Neuronal stem cell (in vitro differentiated cells): ENCODE data around the gene ZNF628.
A peak's percentile ranks its signal among the peaks of the same experiment; 100 is the strongest.
"Not testable (repeated sequence)": the region's sequence is repeated elsewhere in the genome, so short reads cannot be mapped to it uniquely, and the experiment has no call there.

Experiments used
- DNase-seq: peaks from one replicate; pipeline ENCODE4 v3.0.0-alpha.2; 2013; ENCODE audit warnings: low spot score
- H2AFZ ChIP-seq: one replicate; pipeline ENCODE4 v1.6.1; 2013; ENCODE audit warnings: mild to moderate bottlenecking, low read length, inconsistent platforms
- H2AK5ac ChIP-seq: 2 replicates; pipeline ENCODE4 v1.6.1; 2013; ENCODE audit warnings: low read depth, mild to moderate bottlenecking, inconsistent platforms, low read length, moderate library complexity, mixed read lengths
- H2BK120ac ChIP-seq: 2 replicates; pipeline ENCODE4 v1.6.1; 2013; ENCODE audit warnings: low read depth, mild to moderate bottlenecking, inconsistent platforms, low read length, moderate library complexity, mixed read lengths
- H2BK12ac ChIP-seq: one replicate; pipeline ENCODE4 v1.6.1; 2013; ENCODE audit warnings: low read length, inconsistent platforms
- H2BK15ac ChIP-seq: 2 replicates; pipeline ENCODE4 v1.6.1; 2013; ENCODE audit warnings: mild to moderate bottlenecking, low read length, inconsistent platforms, mixed read lengths
- H2BK5ac ChIP-seq: one replicate; pipeline ENCODE4 v1.6.1; 2013; ENCODE audit warnings: inconsistent platforms, mild to moderate bottlenecking, low read length, moderate library complexity
- H3K14ac ChIP-seq: one replicate; pipeline ENCODE4 v1.6.1; 2013; ENCODE audit warnings: low read length, inconsistent platforms
- H3K18ac ChIP-seq: 2 replicates; pipeline ENCODE4 v1.6.1; 2013; ENCODE audit warnings: low read length, inconsistent platforms
- H3K23ac ChIP-seq: 2 replicates; pipeline ENCODE4 v1.6.1; 2013; ENCODE audit warnings: low read depth, mild to moderate bottlenecking, mixed read lengths, low read length, inconsistent platforms; ENCODE audit not compliant: poor library complexity
- H3K27ac ChIP-seq: replicated peaks from 3 replicates; pipeline ENCODE4 v1.5.1; 2013; ENCODE audit warnings: low read length, inconsistent platforms
- H3K27me3 ChIP-seq, 3 experiments: 2 replicates each; pipeline ENCODE4 v1.6.1; 2013; ENCODE audit warnings: low read length in 3 of 3, mild to moderate bottlenecking in 2 of 3, inconsistent platforms in 1 of 3, low read depth in 1 of 3, mixed read lengths in 1 of 3, moderate library complexity in 1 of 3; ENCODE audit not compliant: control insufficient read depth in 3 of 3, insufficient read depth in 3 of 3
- H3K36me3 ChIP-seq, 2 donors: replicated peaks in 1 of 2; 2 replicates each; pipeline ENCODE4 v1.6.1; 2013; ENCODE audit warnings: low read length in 2 of 2; ENCODE audit not compliant: control insufficient read depth in 2 of 2, insufficient read depth in 2 of 2
- H3K4ac ChIP-seq: 2 replicates; pipeline ENCODE4 v1.6.1; 2013; ENCODE audit warnings: inconsistent platforms, mild to moderate bottlenecking, low read length, moderate library complexity
- H3K4me1 ChIP-seq, 2 donors: 1 replicate in 1 of 2; 2 replicates in 1 of 2; pipeline ENCODE4 v1.6.1; 2013; ENCODE audit warnings: low read length in 2 of 2, low read depth in 1 of 2; ENCODE audit not compliant: control insufficient read depth in 2 of 2, insufficient read depth in 1 of 2
- H3K4me2 ChIP-seq: one replicate; pipeline ENCODE4 v1.6.1; 2013; ENCODE audit warnings: mild to moderate bottlenecking, low read length, inconsistent platforms; ENCODE audit not compliant: insufficient read depth, poor library complexity, severe bottlenecking
- H3K4me3 ChIP-seq, 2 donors: 2 replicates each; pipeline ENCODE4 v1.5.1; 2013; ENCODE audit warnings: low read length in 2 of 2, mild to moderate bottlenecking in 2 of 2, inconsistent platforms in 1 of 2, moderate library complexity in 1 of 2
- H3K79me1 ChIP-seq: one replicate; pipeline ENCODE4 v1.6.1; 2013; ENCODE audit warnings: low read depth, mild to moderate bottlenecking, inconsistent platforms, low read length, moderate library complexity
- H3K9ac ChIP-seq: one replicate; pipeline ENCODE4 v1.6.1; 2013; ENCODE audit warnings: mild to moderate bottlenecking, low read depth, low read length, inconsistent platforms; ENCODE audit not compliant: poor library complexity
- H3K9me3 ChIP-seq, 2 donors: replicated peaks in 1 of 2; 2 replicates each; pipeline versions ENCODE3 to v1.6.1; 2013; ENCODE audit warnings: low read length in 2 of 2, mild to moderate bottlenecking in 2 of 2, inconsistent platforms in 1 of 2, low read depth in 1 of 2, mixed read lengths in 1 of 2, moderate library complexity in 1 of 2; ENCODE audit not compliant: control insufficient read depth in 2 of 2, insufficient read depth in 1 of 2
- H4K8ac ChIP-seq: one replicate; pipeline ENCODE4 v1.6.1; 2013; ENCODE audit warnings: low read depth, mild to moderate bottlenecking, inconsistent platforms, low read length, moderate library complexity
- H4K91ac ChIP-seq: one replicate; pipeline ENCODE4 v1.6.1; 2013; ENCODE audit warnings: low read length, low read depth, mild to moderate bottlenecking, inconsistent platforms; ENCODE audit not compliant: poor library complexity
- WGBS, 2 donors: extraction: QIAGEN DNeasy Blood & Tissue Kit; methylation state at CpG; one replicate each; pipeline ENCODE4 v1.1.7; 2013; ENCODE audit warnings: missing lambda C conversion rate in 2 of 2, mixed read lengths in 1 of 2; ENCODE audit not compliant: insufficient read length in 2 of 2, insufficient replicate concordance in 1 of 2; ENCODE audit errors: extremely low coverage in 2 of 2; 5-methylcytosine and 5-hydroxymethylcytosine counted together

Gene ZNF628

DNA sequence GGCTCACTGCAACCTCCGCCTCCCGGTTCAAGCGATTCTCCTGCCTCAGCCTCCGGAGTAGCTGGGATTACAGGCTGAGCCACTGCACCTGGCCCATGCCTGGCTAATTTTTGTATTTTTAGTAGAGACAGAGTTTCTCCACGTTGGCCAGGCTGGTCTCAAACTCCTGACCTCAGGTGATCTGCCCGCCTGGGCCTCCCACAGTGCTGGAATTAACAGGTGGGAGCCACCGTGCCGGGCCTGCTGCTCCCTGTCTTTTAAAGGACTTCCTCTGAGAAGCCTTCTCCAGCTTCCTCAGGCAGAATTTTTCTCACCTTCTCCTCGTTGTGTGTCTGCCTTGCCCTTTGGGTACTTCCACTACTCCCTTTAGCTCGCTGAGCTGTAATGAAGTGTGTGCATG is 20.4 kb downstream of the ZNF628 start:
- not testable (repeated sequence) for H3K4me2 ChIP-seq, H3K79me1 ChIP-seq, H4K8ac ChIP-seq, H3K9me3 ChIP-seq, H2BK15ac ChIP-seq, H3K18ac ChIP-seq, H3K9ac ChIP-seq, H3K36me3 ChIP-seq, H3K4ac ChIP-seq, H2AK5ac ChIP-seq, H3K27ac ChIP-seq, H3K27me3 ChIP-seq, H3K4me1 ChIP-seq, H2BK5ac ChIP-seq, H2AFZ ChIP-seq, H3K23ac ChIP-seq, H4K91ac ChIP-seq, H3K14ac ChIP-seq, H2BK12ac ChIP-seq, H2BK120ac ChIP-seq, DNase-seq, H3K4me3 ChIP-seq
- no CpG with 5 or more reads among the region's 10 CpGs for WGBS, 2 donors

DNA sequence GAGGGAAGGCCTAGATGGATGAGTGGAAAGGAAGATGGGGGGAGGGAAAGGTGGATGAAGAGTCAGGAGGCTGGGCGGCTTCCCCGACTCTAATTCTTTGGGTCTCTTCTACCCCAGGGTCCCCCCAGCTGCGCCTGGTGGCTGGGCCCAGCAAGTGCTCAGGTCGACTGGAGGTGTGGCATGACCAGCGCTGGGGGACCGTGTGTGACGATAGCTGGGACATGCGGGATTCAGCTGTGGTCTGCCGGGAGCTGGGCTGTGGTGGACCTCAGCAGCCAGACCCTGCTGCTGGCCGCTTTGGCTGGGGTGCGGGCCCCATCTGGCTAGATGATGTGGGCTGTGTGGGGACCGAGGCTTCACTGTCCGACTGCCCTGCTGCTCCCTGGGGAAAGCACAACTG is 21.3 kb downstream of the ZNF628 start:
- H2BK12ac ChIP-seq, result no peak overlapping the region
- H3K4me2 ChIP-seq, result no peak overlapping the region
- WGBS, 2 donors, result no CpG with 5 or more reads among the region's 13 CpGs

DNA sequence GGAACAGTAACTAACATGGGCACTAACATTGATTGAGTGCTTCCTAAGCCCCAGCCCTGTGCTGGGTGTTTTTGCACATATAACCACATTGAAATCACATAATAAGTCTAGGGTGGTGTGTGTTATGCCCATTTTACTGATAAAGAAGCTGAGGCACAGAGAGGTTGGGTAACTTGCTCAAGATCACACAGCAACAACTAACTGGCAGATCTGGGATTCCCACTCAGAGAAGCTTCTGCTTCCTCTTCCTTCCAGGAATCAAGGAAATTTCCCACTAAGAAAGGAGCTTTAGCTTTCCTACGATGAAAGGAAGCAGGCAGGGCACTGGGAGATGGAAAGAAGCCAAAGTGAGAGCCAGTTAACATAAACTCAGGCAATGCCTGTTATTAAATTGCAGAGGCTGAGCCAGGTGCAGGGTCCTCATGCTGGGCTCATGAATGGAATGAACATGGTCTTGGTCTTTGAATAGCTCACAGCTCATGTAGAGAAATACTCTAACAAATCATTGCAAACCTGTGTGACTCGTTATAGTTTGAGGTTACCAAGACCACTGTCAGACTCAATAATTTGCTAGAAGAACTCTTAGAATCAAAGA is 21.9 kb downstream of the ZNF628 start:
- H2BK5ac ChIP-seq, result no peak overlapping the region

More for the DNA sequence above, 21.3 kb downstream of the ZNF628 start:
- no peaks in the 10 kb centered on the region for H3K79me1 ChIP-seq
- H3K27ac ChIP-seq, result no peak overlapping the region
- H3K9me3 ChIP-seq, result peaks cover 0 to 3% of the 10 kb centered on the region in 2 donors
- no peak for DNase-seq
- no peak overlapping the region for H2BK120ac ChIP-seq
- no peak overlapping the region for H4K91ac ChIP-seq
- no peak overlapping the region for H2AFZ ChIP-seq
- H3K36me3 ChIP-seq, result no peaks in the 10 kb centered on the region
- H3K4me3 ChIP-seq, result no peak overlapping the region
- H3K4ac ChIP-seq, result peak overlapping the region; percentile 26
- H2BK15ac ChIP-seq, result peak overlapping the region; percentile 33
- no peak overlapping the region for H2BK5ac ChIP-seq
- peaks cover 0 to 7% of the 10 kb centered on the region in 2 donors for H3K4me1 ChIP-seq
- no peak overlapping the region for H3K14ac ChIP-seq
- H3K9ac ChIP-seq, result no peak overlapping the region
- no peak overlapping the region for H4K8ac ChIP-seq
- H3K27me3 ChIP-seq, result no peaks in the 10 kb centered on the region
- H3K18ac ChIP-seq, result peak overlapping the region; percentile 33
- H3K23ac ChIP-seq, result peak overlapping the region; percentile 60
- H2AK5ac ChIP-seq, result peak overlapping the region; percentile 83

DNA sequence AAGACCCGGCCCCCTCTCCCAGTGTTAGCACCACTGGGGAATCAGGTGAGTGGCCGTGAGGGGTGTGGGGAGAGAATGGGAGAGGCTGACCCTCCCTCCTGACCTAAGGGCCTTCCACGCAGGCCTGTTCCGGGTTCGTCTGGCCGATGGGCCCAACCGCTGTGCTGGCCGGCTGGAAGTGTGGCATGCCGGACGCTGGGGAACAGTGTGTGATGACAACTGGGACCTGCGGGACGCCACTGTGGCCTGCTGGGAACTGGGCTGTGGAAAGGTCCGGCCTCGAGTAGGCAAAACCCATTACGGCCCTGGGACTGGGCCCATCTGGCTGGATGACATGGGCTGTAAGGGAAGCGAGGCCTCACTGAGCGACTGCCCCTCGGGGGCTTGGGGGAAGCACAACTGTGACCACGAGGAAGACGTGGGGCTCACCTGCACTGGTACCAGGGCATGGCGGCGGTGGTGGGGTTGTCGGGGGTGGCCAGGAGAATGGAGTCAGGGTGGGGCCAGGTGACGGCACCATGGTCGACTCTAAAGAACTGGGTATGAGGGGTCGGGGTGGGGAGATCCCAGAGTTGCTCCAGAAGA is 24.0 kb downstream of the ZNF628 start:
- Histone ChIP-seq H2BK15ac (no peak overlapping the region), H3K27ac (no peak overlapping the region), H3K4me1 (peaks cover 2 to 5% of the 10 kb centered on the region in 2 donors), H2BK12ac (no peak overlapping the region), H3K79me1 (no peaks in the 10 kb centered on the region), H4K8ac (no peak overlapping the region), H3K36me3 (no peaks in the 10 kb centered on the region), H3K4me3 (no peak overlapping the region), H3K14ac (peak overlapping the region; percentile 47), H3K9ac (peak overlapping the region; percentile 71), H3K9me3 (peaks cover 6 to 8% of the 10 kb centered on the region in 2 donors), H4K91ac (no peak overlapping the region), H3K18ac (peak overlapping the region; percentile 29), H3K4ac (no peak overlapping the region), H2AK5ac (peak overlapping the region; percentile 5), H2AFZ (no peak overlapping the region), H2BK120ac (no peak overlapping the region), H3K23ac (no peak overlapping the region), H3K4me2 (no peak overlapping the region), H3K27me3 (peaks cover 0 to 7% (median 2%) of the 10 kb centered on the region in 3 experiments), H2BK5ac (no peak overlapping the region)
- no peak for DNase-seq
- WGBS, 2 donors, result no CpG with 5 or more reads among the region's 26 CpGs

More for the DNA sequence above, 21.9 kb downstream of the ZNF628 start:
- Histone ChIP-seq H3K4me2 (no peak overlapping the region), H3K9me3 (peaks cover 3 to 4% of the 10 kb centered on the region in 2 donors), H2AK5ac (no peak overlapping the region), H3K4ac (no peak overlapping the region), H2BK12ac (no peak overlapping the region), H4K8ac (no peak overlapping the region), H4K91ac (no peak overlapping the region), H3K36me3 (no peaks in the 10 kb centered on the region), H3K27me3 (peaks cover 0 to 4% (median 2%) of the 10 kb centered on the region in 3 experiments), H3K4me3 (no peak overlapping the region), H3K14ac (no peak overlapping the region), H3K79me1 (no peaks in the 10 kb centered on the region), H3K4me1 (peaks cover 0 to 7% of the 10 kb centered on the region in 2 donors), H2BK120ac (no peak overlapping the region), H3K9ac (no peak overlapping the region), H3K18ac (no peak overlapping the region), H3K23ac (no peak overlapping the region), H2AFZ (no peak overlapping the region), H2BK15ac (peak overlapping the region; percentile 33), H3K27ac (no peak overlapping the region)
- DNase-seq, result no peak
- no CpG with 5 or more reads among the region's 2 CpGs for WGBS, 2 donors
